Measurements from ENCODE around the gene PLCB3.

The PLCB3 gene

DNA sequence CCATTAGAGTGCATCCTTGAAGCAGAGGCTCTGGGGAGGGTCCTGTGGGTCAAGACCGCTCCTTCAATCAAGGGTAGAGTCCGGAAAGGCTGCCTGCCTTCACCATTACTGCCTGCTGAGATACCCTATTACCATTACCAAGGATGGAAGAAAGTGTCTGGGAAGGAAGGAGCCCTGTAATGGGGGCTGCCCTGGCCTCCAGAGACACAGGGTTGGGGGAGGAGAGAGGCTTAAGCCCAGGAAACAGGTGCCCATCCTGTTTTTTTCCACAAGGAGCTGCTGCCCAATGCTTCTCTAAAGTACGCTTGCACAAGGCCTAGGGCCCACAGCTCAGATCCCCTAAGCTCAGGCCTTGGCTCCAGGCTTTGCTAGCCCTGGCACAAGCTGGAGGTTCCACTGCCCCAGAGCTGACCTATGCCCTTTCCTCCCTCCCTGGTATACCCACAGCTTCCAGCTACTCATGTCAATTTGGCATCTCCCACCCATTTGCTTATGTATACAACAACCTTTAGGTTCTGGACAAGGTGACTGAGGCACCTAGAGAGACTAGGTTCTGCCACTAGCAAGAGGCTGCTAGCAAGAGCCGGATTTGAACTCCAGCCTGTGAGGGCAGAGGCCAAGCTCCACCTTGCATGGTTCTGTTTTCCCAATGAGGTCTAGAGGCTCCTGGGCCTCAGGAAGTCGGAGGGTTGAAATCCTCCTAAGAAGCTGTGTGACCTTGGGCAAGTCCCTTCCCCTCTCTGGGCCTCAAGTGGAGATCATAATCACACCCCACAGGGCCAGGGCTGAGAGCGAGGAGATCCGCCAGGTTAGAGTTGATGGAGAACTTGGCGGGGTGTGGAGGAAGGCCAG is 1.5 kb upstream of the PLCB3 start:
- no peak for DNase-seq (ENCODE audit: low read depth in 3 of 3)

DNA sequence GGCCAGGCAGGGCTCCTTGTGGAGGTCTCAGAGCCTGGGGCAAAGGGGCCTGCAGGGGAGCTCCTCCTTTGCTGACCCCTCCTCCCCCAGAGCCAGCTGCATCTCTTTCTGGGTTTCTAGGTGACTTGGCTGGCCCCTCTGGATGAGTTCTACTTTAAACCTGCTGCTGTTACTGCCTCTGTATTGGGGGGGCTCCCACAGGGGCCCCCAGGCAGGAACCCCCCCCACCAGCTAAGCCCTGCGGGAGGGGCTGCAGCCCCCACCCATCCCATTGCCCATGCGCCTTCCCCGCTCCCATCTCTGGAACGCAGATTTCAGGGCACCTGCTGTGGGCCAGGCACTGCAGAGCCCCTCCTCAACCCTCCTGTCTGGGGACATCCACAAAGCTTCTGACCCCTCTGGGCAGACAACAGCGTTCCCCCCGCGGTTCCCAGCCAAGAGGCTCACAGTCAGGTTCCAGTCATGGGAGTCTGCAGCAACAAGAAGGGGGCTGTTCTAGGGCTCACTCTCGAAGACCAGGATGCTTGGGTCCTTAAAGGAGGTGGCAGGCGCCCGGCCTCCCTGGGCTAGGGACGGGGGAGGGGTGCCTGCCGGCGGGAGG is 815 bp upstream of the PLCB3 start:
- no peak for DNase-seq (ENCODE audit: low read depth in 3 of 3)

DNA sequence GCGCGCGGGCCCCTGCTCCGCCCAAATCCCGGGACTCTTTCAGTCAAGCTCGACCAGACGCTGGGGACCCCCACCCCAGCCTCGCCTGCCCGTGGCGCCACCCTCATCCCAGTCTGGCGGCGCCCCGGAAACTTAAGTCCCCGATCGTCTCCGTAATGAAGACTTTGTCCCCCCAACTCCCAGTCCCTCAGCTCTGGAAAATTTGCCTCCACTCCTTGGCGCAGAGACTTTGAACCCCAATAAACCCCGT is 348 bp downstream of the PLCB3 start:
- DNase-seq (ENCODE audit: low read depth in 3 of 3): no peak

DNA sequence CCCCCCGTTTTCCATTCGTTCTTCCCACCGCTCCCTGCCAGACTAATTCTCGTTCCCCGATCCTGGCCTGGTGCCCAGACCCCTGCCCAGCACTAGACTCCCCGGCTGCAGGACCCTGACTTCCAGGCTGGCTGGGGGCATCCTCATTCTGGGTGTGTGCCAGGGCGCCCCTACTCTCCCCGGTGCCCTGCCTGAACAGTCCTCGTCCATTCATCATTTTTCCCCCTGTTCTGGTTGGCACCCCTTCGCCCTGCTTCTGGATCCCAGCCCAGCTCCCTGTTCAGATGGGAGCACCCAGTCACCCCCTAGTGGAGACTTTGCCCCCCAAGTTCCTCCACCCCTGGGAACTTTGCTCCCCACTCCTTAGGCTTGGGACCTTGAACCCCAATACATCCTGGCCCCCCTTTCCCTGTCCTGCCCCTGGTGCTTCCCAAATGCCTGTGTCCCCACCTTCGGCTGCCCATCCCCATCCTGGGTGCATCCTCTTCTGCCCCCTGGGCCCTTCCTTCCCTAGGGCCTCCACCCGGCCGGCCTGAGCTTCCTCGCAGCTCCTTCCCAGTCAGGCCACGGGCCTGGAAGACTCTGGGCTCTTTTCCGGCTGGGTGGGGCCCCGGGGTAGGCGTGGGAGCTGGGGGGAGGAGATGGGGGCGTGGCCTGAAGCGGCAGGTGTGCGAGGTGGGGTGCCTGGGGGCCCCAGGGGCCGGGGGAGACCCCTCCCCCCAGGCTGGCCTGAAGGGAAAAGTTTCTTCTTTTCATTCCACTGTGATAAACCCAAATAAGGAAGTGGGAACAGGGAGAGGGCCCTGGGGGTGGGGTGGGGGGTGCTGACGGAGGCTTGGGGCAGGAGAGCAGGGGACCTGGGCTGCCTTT is 908 bp downstream of the PLCB3 start:
- DNase-seq (ENCODE audit: low read depth in 3 of 3): no peak

DNA sequence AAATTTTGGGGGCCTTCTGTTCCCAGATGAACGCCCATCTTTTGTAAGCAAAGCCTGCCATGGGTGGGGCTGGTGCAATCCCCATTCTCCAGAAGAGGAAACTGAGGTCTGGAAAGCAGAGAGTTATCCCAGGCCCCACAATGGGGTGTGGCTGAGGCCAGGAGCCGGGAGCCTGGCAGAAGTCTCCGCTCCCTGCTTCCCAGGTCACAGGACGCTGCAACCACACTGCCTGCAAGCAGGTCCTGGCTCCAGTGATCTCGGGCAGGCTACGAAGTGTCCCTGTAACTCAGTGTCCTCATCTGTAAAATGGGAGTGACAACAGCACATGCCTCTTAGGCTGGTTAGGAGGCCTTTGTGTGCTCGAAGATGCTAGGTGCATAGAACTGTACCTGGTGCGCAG is 1.7 kb downstream of the PLCB3 start:
- no peak for DNase-seq (ENCODE audit: low read depth in 3 of 3)

DNA sequence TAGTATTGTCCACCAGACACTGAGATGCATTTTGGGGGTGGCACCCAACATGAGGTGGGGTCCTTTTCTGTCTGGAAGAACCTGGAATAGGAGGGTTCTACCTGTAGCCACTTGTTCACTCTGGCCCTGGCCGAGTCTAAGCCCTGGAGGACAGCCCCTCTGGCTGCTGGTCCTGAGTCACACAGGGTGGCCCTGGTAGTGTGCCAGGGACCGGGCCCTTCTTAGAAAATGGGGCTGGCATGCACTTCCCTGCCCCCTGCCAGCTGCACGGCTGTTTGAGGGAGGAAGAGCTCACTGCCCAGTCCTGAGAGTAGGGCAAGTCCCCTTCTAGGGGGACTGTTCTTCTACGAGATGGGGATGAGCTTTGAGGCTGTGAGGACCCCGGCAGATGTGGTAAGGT is 2.2 kb downstream of the PLCB3 start:
- DNase-seq (ENCODE audit: low read depth in 3 of 3): no peak

DNA sequence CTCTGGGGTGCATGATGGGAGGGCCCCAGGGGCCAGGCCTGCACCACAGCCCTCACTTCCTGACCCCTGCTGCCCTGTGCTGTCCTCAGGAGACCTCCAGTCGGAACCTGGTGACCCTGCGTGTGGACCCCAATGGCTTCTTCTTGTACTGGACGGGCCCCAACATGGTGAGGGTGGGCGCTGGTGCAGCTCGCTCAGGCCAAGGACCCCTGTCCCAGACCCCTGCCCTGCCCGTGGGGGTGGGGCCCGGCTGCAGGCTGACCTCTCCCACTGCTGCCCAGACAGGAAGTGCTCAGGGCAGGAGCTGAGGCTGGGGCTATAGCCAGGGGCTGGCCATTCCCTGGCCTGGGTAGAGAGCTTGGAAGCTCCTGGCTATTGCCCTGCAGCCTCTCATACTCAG is 3.0 kb downstream of the PLCB3 start:
- DNase-seq (ENCODE audit: low read depth in 3 of 3): no peak

DNA sequence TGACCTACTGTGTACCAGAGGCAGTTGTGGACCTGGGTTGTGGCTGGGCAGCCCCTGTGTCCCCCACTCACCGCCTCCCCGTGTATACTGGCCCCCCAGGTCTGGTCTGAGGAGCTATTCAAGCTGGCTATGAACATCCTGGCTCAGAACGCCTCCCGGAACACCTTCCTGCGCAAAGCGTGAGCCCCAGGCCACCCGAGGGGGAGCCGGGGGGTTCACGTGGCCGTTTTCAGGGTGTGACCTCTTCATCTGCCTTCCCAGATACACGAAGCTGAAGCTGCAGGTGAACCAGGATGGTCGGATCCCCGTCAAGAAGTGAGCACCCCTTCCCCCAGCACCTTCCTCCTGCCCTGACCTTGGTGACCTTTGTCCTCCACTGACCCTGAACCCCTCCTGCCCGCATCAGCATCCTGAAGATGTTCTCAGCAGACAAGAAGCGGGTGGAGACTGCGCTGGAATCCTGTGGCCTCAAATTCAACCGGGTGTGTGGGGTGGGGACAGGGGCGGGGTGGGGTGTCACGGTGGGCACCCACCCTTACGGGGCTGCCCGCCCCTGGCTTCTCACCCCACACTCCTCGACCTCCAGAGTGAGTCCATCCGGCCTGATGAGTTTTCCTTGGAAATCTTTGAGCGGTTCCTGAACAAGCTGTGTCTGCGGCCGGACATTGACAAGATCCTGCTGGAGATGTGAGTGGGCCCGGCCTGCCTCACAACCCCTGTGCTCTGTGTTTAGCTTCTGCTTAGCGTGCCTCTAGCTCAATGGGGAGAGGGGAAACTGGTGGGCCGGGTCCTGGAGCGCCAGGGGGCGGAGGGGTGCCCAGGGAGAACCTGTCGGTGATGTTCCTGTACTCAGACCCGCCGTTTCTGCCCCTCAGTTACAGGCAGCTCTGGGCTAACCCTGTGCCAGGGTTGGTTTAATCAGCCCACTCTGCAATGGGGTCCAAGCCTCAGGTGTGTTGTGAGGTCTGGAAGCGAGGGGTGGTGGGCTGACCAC is 4.1 kb downstream of the PLCB3 start:
- DNase-seq (ENCODE audit: low read depth in 3 of 3): no peak

DNA sequence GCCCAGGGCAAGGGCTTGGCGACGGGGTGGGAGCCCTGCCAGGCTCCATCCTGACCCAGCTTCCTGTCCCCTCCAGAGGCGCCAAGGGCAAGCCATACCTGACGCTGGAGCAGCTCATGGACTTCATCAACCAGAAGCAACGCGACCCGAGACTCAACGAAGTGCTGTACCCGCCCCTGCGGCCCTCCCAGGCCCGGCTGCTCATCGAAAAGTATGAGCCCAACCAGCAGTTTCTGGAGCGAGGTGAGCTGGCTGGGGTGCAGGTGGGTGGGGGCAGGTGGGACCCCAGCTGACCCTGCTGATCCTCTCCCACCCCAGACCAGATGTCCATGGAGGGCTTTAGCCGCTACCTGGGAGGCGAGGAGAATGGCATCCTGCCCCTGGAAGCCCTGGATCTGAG is 5.0 kb downstream of the PLCB3 start:
- no peak for DNase-seq (ENCODE audit: low read depth in 3 of 3)

DNA sequence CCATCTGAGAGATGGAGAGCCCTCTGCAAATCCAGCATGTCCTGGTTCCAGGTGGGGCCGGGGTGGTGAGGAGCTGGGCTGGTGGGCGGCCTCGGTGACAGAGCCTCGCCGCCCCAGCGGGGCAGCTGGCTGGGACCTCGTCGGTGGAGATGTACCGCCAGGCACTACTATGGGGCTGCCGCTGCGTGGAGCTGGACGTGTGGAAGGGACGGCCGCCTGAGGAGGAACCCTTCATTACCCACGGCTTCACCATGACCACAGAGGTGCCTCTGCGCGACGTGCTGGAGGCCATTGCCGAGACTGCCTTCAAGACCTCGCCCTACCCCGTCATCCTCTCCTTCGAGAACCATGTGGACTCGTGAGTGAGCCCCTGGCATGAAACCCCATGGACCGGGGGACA is 7.0 kb downstream of the PLCB3 start:
- DNase-seq (ENCODE audit: low read depth in 3 of 3): no peak

DNA sequence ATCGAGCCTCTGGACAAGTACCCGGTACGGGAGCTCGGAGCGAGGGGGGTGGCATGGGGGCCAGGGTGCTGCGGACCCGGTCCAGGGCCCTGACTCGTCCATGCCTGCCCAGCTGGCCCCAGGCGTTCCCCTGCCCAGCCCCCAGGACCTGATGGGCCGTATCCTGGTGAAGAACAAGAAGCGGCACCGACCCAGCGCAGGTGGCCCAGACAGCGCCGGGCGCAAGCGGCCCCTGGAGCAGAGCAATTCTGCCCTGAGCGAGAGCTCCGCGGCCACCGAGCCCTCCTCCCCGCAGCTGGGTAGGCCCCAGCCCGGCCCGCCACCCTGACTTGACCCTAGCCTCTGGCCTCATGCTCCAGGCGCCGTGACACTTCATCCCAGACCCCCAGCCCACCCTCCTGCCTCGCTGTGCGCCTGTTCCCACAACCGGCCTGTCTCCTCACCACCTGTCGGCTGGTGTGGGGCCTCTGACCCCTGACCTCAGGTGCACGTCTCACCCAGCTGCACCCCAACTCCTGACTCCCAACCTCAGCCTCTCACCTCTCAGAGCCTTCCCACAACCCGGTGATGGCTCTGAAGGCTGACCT is 7.7 kb downstream of the PLCB3 start:
- DNase-seq (ENCODE audit: low read depth in 3 of 3): no peak

DNA sequence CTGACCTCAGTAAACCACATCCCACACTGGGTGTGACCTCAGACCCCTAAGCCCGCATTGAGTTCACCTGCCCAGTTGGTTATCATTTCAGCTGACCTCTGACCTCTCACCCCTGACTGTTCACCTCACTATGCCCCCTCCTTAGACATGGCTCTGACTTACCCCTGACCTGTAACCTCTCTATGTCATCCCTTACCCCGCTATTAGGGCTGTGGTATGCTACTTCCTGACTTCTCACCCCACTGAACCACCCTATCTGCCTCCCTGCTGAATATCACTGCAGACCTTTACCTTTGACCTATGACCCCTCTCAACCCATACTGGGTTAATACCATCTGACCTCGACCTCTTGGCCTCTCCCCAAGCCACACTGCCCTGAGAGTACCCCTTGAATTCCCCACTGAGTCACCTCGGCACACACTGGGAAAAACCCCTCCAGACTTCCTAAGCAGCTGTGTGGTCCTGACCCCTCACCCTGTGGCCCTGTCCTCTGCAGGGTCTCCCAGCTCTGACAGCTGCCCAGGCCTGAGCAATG is 8.3 kb downstream of the PLCB3 start:
- no peak for DNase-seq (ENCODE audit: low read depth in 3 of 3)

DNA sequence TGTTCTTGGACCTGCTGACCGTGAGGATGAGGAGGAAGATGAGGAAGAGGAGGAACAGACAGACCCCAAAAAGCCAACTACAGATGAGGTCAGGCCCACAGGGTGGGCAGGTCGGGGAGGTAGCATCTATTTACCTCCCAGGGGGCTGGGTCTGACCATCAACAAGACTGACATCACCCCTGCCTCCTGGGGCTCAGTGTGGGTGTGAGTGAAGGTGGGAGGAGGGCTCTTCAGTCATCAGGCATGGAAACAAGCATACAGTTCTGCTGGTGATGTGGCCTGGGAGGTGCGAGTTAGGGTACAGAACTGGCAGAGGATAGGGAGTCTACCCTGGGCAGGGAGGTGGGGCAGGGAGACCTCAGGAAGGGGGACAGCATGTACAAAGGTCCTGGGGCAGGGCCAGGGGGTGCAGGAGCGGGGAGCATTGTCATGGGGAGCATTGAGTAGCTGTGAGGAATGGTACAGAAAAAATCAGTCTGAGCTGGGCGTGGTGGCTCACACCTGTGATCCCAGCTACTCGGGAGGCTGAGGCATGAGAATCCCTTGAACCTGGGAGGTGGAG is 8.9 kb downstream of the PLCB3 start:
- DNase-seq (ENCODE audit: low read depth in 3 of 3): no peak

DNA sequence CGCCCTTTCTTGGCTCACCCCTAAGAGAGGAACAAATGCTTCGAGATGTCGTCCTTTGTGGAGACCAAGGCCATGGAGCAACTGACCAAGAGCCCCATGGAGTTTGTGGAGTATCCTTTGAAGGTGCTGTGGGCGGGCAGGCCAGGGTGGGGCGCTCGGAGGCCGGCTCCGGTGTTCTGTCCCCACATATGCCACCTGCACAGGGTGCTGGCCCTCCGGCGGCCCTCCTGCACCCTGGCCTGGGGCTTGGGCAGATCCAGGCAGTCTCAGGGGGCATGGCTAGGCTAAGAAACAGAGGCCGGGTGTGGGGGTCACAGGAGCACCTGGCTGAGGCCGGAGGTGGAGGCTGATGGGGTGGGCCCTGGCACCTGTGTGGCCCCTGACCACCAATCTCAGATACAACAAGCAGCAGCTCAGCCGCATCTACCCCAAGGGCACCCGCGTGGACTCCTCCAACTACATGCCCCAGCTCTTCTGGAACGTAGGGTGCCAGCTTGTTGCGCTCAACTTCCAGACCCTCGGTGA is 10.3 kb downstream of the PLCB3 start:
- DNase-seq (ENCODE audit: low read depth in 3 of 3): no peak

DNA sequence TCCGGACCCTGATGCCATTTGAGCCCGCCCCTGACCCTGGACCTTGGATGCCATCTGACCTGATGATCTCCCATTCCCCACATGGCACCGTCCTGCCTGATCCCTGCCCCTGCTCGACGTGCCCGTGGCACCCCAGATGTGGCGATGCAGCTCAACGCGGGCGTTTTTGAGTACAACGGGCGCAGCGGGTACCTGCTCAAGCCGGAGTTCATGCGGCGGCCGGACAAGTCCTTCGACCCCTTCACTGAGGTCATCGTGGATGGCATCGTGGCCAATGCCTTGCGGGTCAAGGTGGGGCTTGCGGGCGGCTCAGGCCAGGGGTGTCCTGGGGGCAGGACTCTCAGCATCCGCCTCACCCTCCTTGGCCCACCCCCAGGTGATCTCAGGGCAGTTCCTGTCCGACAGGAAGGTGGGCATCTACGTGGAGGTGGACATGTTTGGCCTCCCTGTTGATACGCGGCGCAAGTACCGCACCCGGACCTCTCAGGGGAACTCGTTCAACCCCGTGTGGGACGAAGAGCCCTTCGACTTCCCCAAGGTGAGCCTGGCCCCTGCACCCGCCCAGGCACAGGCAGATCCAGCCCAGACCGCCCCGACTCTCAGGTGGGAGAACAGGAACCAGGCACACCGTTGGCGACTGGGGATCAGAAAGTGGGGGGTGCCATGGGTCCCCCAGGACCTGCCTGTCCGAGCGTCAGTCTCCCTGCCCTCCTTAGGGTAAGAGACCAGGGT is 11.1 kb downstream of the PLCB3 start:
- no peak for DNase-seq (ENCODE audit: low read depth in 3 of 3)

DNA sequence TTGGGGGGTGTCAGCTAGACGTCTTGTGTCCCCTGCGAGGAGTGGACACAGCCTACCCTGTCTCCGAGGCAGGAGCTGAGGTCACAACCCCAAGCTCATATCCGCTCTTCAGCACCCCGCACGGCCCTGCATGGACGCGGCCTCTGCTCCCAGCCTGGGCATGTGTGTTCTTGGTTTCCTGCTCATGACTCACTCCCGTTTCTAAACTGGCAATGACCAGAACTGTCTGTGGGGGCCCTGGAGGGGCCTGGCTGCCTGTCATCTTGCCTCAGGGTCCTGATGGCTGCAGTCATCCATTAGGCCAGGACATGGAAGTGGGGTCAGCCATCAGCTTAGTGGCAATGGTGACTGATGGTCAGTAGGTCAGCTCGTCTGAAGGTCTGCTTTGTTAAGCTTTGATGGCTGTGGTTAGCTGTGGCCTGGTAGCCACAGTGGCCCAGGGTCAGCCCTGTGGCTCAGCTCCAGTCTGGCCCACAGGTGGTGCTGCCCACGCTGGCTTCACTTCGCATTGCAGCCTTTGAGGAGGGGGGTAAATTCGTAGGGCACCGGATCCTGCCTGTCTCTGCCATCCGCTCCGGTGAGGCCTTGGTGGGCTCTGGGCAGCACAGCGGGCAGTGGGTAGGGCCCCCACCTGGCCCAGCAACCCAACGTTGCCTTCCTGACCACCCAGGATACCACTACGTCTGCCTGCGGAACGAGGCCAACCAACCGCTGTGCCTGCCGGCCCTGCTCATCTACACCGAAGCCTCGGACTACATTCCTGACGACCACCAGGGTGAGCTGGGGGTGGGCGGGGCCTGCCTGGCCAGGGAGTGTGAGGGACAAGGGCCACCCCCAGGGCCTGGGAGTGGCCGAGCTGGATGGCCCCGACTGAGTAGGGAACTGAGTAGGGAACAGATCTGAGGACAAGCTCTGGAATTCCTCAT is 12.0 kb downstream of the PLCB3 start:
- no peak for DNase-seq (ENCODE audit: low read depth in 3 of 3)

DNA sequence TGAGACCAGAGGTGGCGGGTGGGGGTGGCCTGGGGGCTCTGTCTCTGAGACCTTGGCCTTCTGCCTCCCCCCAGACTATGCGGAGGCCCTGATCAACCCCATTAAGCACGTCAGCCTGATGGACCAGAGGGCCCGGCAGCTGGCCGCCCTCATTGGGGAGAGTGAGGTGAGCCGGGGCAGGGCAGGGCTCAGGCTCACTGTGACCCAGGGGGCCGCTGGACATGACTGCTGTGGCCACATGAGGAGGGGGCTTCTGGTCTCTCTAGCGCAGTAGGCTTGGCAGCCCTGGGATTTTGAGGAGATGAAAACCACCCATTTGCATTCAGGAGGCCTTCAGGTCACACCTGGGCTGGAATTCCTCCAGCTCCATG is 12.6 kb downstream of the PLCB3 start:
- no peak for DNase-seq (ENCODE audit: low read depth in 3 of 3)

DNA sequence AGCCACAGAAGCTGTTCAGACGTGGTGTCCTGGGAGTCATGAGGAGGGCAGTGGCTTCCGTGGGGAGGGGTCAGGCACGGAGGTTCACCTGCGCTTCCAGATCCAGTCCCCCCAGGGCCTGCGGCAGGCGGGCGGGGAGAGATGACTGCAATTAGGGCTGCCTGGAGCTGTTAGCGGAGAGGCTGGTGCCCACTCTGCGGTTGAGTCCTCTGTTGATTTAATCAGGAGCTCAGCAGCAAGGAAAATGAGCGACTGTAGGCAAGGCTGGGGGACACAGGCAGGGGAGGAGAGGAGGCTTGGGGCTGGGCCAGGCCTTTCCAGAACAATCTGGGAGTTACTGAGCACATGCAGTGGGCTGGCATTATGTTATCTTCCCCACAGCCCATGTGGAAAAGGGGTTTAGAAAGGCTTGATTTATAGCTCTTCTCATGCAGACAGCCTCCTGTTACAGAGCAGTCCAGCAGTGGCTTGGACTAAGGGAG is 13.1 kb downstream of the PLCB3 start:
- no peak for DNase-seq (ENCODE audit: low read depth in 3 of 3)

Data from stimulated activated CD4-positive, alpha-beta T cell treated with anti-CD3 and anti-CD28 coated beads, TNF-alpha, amount 100 ng/mL, for 4 hours (primary cell).